ENCODE results near the gene STEEP1. TPM values are rescaled to one million over a fixed set of nuclear protein-coding genes. Genes with fewer than 3 reads are reported as not detected.

STEEP1 gene
- total and polyA plus RNA-seq, 10 of the 15 experiments (the other 5 are each of a cell fraction or from before 2014, with no cell fraction given) = 15.1 to 53.8 (median 26.0) TPM

DNA sequence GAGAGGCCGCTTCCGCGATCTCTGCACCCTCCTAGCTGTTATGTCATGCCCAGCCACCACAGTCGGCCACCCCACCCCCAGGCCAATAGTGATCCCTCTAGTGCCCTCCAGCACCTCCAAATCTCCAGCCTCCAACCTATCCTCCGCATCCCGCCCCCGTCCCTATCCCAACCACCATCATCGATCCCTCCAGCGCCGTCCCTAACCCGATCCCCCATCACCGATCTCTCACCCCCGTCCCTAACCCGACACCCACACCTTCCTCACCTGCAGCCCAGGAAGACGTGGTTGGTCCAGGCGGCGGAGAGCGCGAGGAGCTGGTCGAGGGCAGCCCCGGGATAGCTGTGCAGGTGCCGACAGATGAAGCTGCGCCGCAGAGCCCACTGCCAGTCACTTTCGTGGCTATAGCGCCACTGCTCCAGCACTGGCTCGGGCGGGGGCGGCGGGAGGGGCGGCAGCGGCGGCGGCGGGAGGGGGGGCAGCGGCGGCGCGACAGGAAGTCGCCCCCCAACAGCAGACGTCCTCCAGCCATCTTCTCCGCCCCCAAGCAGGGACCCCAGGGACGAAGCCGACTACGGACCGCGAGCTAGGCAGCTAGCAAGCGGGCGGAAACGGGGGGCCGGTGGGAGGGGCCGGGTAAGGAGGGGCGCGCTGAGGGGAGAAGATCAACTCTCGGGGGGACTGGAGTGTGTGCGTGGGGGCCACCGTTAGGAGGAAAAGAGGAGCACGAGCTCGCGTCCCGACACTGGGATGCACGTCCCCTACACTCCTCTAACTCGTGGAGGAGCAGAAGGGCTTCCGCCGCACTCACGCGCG is 40.5 kb upstream of the STEEP1 start:
- Histone ChIP-seq H3K4me3 (peak overlapping the region; percentile 57), H3K79me2 (ENCODE audit: control insufficient read depth, insufficient read depth, low read length) (peaks cover 44% of the 10 kb centered on the region), H3K4me2 (ENCODE audit: control insufficient read depth, insufficient read depth) (peak overlapping the region; percentile 34; the same call in 1 of the 2 replicates), H3K9me3 (replicated peaks; ENCODE audit: control insufficient read depth, insufficient read depth, low read length) (no peaks in the 10 kb centered on the region), H4K20me1 (ENCODE audit: control insufficient read depth, insufficient read depth) (no peaks in the 10 kb centered on the region), H3K4me1 (ENCODE audit: control insufficient read depth, insufficient read depth, low read length) (no peaks in the 10 kb centered on the region; the same call in 1 of the 2 replicates), H3K27ac (ENCODE audit: control insufficient read depth, insufficient read depth) (peak overlapping the region; percentile 85), H3K36me3 (ENCODE audit: control insufficient read depth in 2 of 2, insufficient read depth in 2 of 2, low read length in 1 of 2) (no peaks in the 10 kb centered on the region; a peak in 1 of 4 replicates), H2AFZ (ENCODE audit: control insufficient read depth, low read depth, low read length) (peak overlapping the region; percentile 61), H3K27me3 (replicated peaks in 1 of 2; ENCODE audit: control insufficient read depth in 2 of 2, insufficient read depth in 2 of 2, low read length in 1 of 2) (no peaks in the 10 kb centered on the region), H3K9ac (ENCODE audit: control insufficient read depth, insufficient read depth, low read length) (peak overlapping the region; percentile 77)
- no TSS peak for BruUV-seq (replicated peaks)
- in situ Hi-C loops (cut with MboI) (no loop called here), intact Hi-C loops (cut with micrococcal nuclease; ENCODE audit: unreplicated experiment) (no loop called here)
- ATAC-seq (peak; percentile 69), FAIRE-seq (no peak), DNase-seq (ENCODE audit: low read depth, low spot score) (no peak)
- WGBS (ENCODE audit: insufficient coverage, insufficient replicate concordance, low lambda C conversion rate, missing lambda C conversion rate) = 37% methylated on average over 45 of the region's 68 CpGs
- ChIA-PET CTCF (interaction anchor here (0.7 to 2.2 kb wide), 6 partner anchors 29 to 174 kb away, joined by 3 to 13 read pairs (median 4); no protein-coding TSS in a partner anchor), SMC1A (ENCODE audit: uncharacterized antibody, unreplicated experiment) (interaction anchor here (1.1 to 2.3 kb wide), 8 partner anchors 11 to 159 kb away, joined by 3 to 9 read pairs (median 4); partner anchors contain the start of genes SEPTIN6 and UBE2A), POLR2A (interaction anchor here (1.0 to 2.1 kb wide), 9 partner anchors 11 to 153 kb away, joined by 3 to 13 read pairs (median 5); partner anchors contain the start of gene SOWAHD), RAD21 (ENCODE audit: unreplicated experiment) (interaction anchor here (0.7 to 2.6 kb wide), 15 partner anchors 10 to 186 kb away, joined by 3 to 9 read pairs (median 4); partner anchors contain the start of genes RPL39, SEPTIN6, SLC25A5 and UBE2A)
- TF ChIP-seq RELA (IDR thresholded peaks at IDR 0.05; ENCODE audit: borderline replicate concordance, partially characterized antibody) (peak; percentile 23), EGR1 (IDR thresholded peaks at IDR 0.05; ENCODE audit: borderline replicate concordance in 1 of 2, low read depth in 2 of 2, low read length in 2 of 2) (peak in 1 of 2 experiments; percentile 31; a peak in 1 of 3 replicates), GATAD2B (conservative IDR thresholded peaks at IDR 0.05; ENCODE audit: low read depth) (no peak), PKNOX1 (IDR thresholded peaks at IDR 0.05) (peak; percentile 37; the same call in 1 of the 2 replicates), LARP7 (IDR thresholded peaks at IDR 0.05) (peak; percentile 49; the same call in 1 of the 2 replicates), NBN (IDR thresholded peaks at IDR 0.05) (0 out of 2 replicates have a peak, but pooled peaks have one; percentile 17), DPF2 (IDR thresholded peaks at IDR 0.05) (0 out of 2 replicates have a peak, but pooled peaks have one; percentile 37), NKRF (conservative IDR thresholded peaks at IDR 0.05) (0 out of 2 replicates have a peak, but pooled peaks have one; percentile 19), CTCF (IDR thresholded peaks at IDR 0.05 in 2 of 3, conservative IDR thresholded peaks at IDR 0.05 in 1 of 3; ENCODE audit: control insufficient read depth in 2 of 3, extremely low read depth in 1 of 3, insufficient read depth in 1 of 3, low read depth in 3 of 3, low read length in 3 of 3) (peak in 1 of 3 experiments; percentile 5; a peak in 1 of 6 replicates), HDAC2 (IDR thresholded peaks at IDR 0.05) (no peak)

All from GM12878 (cell line).